ELF-1 (cell line): Measurements from ENCODE around the gene CSRNP2.
"Not testable (repeated sequence)": the region's sequence is repeated elsewhere in the genome, so short reads cannot be mapped to it uniquely, and the experiment has no call there.

ENCODE experiments used
- DNase-seq: peaks from one replicate; pipeline ENCODE4 v3.0.0-alpha.2; 2016; ENCODE audit warnings: low read depth, low spot score

The CSRNP2 gene

GRCh38 chr12:51078346-51078745, 5.0 kb downstream of the CSRNP2 start:
- not testable (repeated sequence) for DNase-seq

GRCh38 chr12:51077930-51078329, 5.5 kb downstream of the CSRNP2 start:
- DNase-seq = no peak

GRCh38 chr12:51076236-51076930, 7.0 kb downstream of the CSRNP2 start:
- no peak for DNase-seq

- no peak for DNase-seq
Measured at GRCh38 chr12:51075390-51075789, 8.0 kb downstream of the CSRNP2 start.

- no peak for DNase-seq
Measured at GRCh38 chr12:51071663-51072062, 11.7 kb downstream of the CSRNP2 start.

- peak; percentile 23 for DNase-seq
Measured at GRCh38 chr12:51070004-51070403, 13.4 kb downstream of the CSRNP2 start.

- no peak for DNase-seq
Measured at GRCh38 chr12:51067771-51068170, 15.6 kb downstream of the CSRNP2 start.

GRCh38 chr12:51067229-51067628, 16.2 kb downstream of the CSRNP2 start:
- no peak for DNase-seq

GRCh38 chr12:51065530-51065929, 17.9 kb downstream of the CSRNP2 start:
- no peak for DNase-seq

GRCh38 chr12:51062631-51063397, 20.6 kb downstream of the CSRNP2 start:
- no peak for DNase-seq

- no peak for DNase-seq
Measured at GRCh38 chr12:51059086-51059485, 24.3 kb downstream of the CSRNP2 start.

- DNase-seq = no peak
Measured at GRCh38 chr12:51056242-51056641, 27.2 kb downstream of the CSRNP2 start.

- no peak for DNase-seq
Measured at GRCh38 chr12:51055060-51055459, 28.3 kb downstream of the CSRNP2 start.

GRCh38 chr12:51051787-51052186, 31.6 kb downstream of the CSRNP2 start:
- DNase-seq = no peak

- no peak for DNase-seq
Measured at GRCh38 chr12:51049525-51049924, 33.9 kb downstream of the CSRNP2 start.

GRCh38 chr12:51048661-51049251, 34.6 kb downstream of the CSRNP2 start:
- DNase-seq = peak; percentile 38

GRCh38 chr12:51047655-51048540, 35.5 kb downstream of the CSRNP2 start, which contains the start of gene LETMD1:
TSS of gene LETMD1 (plus strand) at chr12:51048327. CDS start at chr12:51048357, 30 bp downstream.
- DNase-seq = peak; percentile 98

GRCh38 chr12:51036279-51036678, 47.1 kb downstream of the CSRNP2 start:
- no peak for DNase-seq

GRCh38 chr12:51033457-51034089, 49.8 kb downstream of the CSRNP2 start:
- DNase-seq = no peak

- DNase-seq = no peak
Measured at GRCh38 chr12:51033048-51033447, 50.3 kb downstream of the CSRNP2 start.

GRCh38 chr12:51028813-51029150, 54.6 kb downstream of the CSRNP2 start:
- peak; percentile 46 for DNase-seq
